CD14-positive monocyte (primary cell): ENCODE results near the gene APOBEC2. TPM values are rescaled to one million over a fixed set of nuclear protein-coding genes. Genes with fewer than 3 reads are reported as not detected.

ENCODE experiments used
- DNase-seq, 3 donors: peaks; one replicate each; pipeline ENCODE4 v3.0.0-alpha.2; 2011 to 2022
- H2AFZ ChIP-seq: 2 replicates; pipeline ENCODE4 v1.6.0; 2012; ENCODE audit warnings: mild to moderate bottlenecking, low read depth, low read length, inconsistent platforms; ENCODE audit not compliant: insufficient read depth, poor library complexity, severe bottlenecking
- H3K27ac ChIP-seq, 2 donors: 1 replicate in 1 of 2; 2 replicates in 1 of 2; pipeline ENCODE4 v1.5.1; 2012 to 2013; ENCODE audit warnings: low read length in 2 of 2, control low read depth in 1 of 2, inconsistent platforms in 1 of 2, low read depth in 1 of 2, mild to moderate bottlenecking in 1 of 2
- H3K27me3 ChIP-seq, 2 donors: one replicate each; pipeline versions ENCODE4 v1.6.0 to v1.6.1; 2011 to 2013; ENCODE audit warnings: low read length in 2 of 2; ENCODE audit not compliant: control insufficient read depth in 2 of 2, insufficient read depth in 2 of 2
- H3K36me3 ChIP-seq, 2 donors: replicated peaks in 1 of 2; 1 replicate in 1 of 2; 2 replicates in 1 of 2; pipeline versions ENCODE4 v1.5.1 to v1.6.1; 2012 to 2013; ENCODE audit warnings: low read length in 2 of 2, control low read depth in 1 of 2, inconsistent platforms in 1 of 2, mild to moderate bottlenecking in 1 of 2; ENCODE audit not compliant: insufficient read depth in 2 of 2, control insufficient read depth in 1 of 2
- H3K4me1 ChIP-seq, 2 donors: 1 replicate in 1 of 2; 2 replicates in 1 of 2; pipeline versions ENCODE4 v1.5.1 to v1.6.1; 2012 to 2013; ENCODE audit warnings: low read length in 2 of 2, control low read depth in 1 of 2, inconsistent platforms in 1 of 2, mild to moderate bottlenecking in 1 of 2, moderate library complexity in 1 of 2; ENCODE audit not compliant: insufficient read depth in 2 of 2, control insufficient read depth in 1 of 2
- H3K4me2 ChIP-seq: replicated peaks from 2 replicates; pipeline ENCODE3; 2012; ENCODE audit warnings: low read length, moderate library complexity, mild to moderate bottlenecking; ENCODE audit not compliant: poor library complexity, severe bottlenecking; ENCODE audit errors: extremely low read depth
- H3K4me3 ChIP-seq, 3 experiments: fragments of 200-600 bp in 1 of 3; sonication (generic) in 1 of 3; replicated peaks in 1 of 3; 1 replicate in 2 of 3; 2 replicates in 1 of 3; pipeline ENCODE4 v1.5.1; 2011 to 2013; ENCODE audit warnings: low read length in 3 of 3, mild to moderate bottlenecking in 3 of 3, control low read depth in 2 of 3, low read depth in 2 of 3, inconsistent platforms in 1 of 3, moderate library complexity in 1 of 3
- H3K79me2 ChIP-seq: 2 replicates; pipeline ENCODE4 v1.6.0; 2012; ENCODE audit warnings: mild to moderate bottlenecking, control low read depth, inconsistent platforms, low read length, moderate library complexity; ENCODE audit not compliant: insufficient read depth
- H3K9ac ChIP-seq: 2 replicates; pipeline ENCODE4 v1.6.0; 2017; ENCODE audit warnings: low read length, mild to moderate bottlenecking; ENCODE audit not compliant: insufficient read depth, poor library complexity, severe bottlenecking
- H3K9me3 ChIP-seq, 2 donors: replicated peaks in 1 of 2; 1 replicate in 1 of 2; 2 replicates in 1 of 2; pipeline versions ENCODE4 v1.5.1 to v1.6.1; 2012 to 2013; ENCODE audit warnings: low read length in 2 of 2, control low read depth in 1 of 2; ENCODE audit not compliant: control insufficient read depth in 1 of 2, insufficient read depth in 1 of 2
- H4K20me1 ChIP-seq: 2 replicates; pipeline ENCODE4 v1.6.0; 2012; ENCODE audit warnings: mild to moderate bottlenecking, low read length, control low read depth, moderate library complexity; ENCODE audit not compliant: insufficient read depth
- H3K27ac Mint-ChIP-seq, 7 donors: one replicate each; pipeline ENCODE4 v1.8.0; 2020; ENCODE audit warnings: mild to moderate bottlenecking in 7 of 7, mixed read lengths in 7 of 7, moderate library complexity in 6 of 7, inconsistent platforms in 2 of 7
- H3K27me3 Mint-ChIP-seq, 3 donors: one replicate each; pipeline ENCODE4 v1.8.0; 2021 to 2022; ENCODE audit warnings: low read depth in 3 of 3, mild to moderate bottlenecking in 3 of 3, mixed read lengths in 3 of 3, moderate library complexity in 3 of 3, inconsistent platforms in 1 of 3
- H3K36me3 Mint-ChIP-seq, 2 donors: one replicate each; pipeline ENCODE4 v1.8.0; 2020; ENCODE audit warnings: mixed read lengths in 2 of 2, inconsistent platforms in 1 of 2, mild to moderate bottlenecking in 1 of 2
- H3K4me1 Mint-ChIP-seq: one replicate; pipeline ENCODE4 v1.8.0; 2020; ENCODE audit warnings: mild to moderate bottlenecking, mixed read lengths
- H3K4me3 Mint-ChIP-seq, 2 donors: one replicate each; pipeline ENCODE4 v1.8.0; 2020; ENCODE audit warnings: mild to moderate bottlenecking in 2 of 2, mixed read lengths in 2 of 2, moderate library complexity in 1 of 2
- H3K9me3 Mint-ChIP-seq, 7 donors: one replicate each; pipeline ENCODE4 v1.8.0; 2020 to 2022; ENCODE audit warnings: mixed read lengths in 7 of 7, mild to moderate bottlenecking in 6 of 7, moderate library complexity in 6 of 7, inconsistent platforms in 2 of 7
- CTCF ChIP-seq: fragments of 200-600 bp; IDR thresholded peaks from one replicate; pipeline ENCODE4 v1.8.0; 2022; ENCODE audit warnings: antibody characterized with exemption, mild to moderate bottlenecking
- WGBS: methylation state at CpG from one replicate; pipeline ENCODE4 v1.1.5; 2013; ENCODE audit warnings: missing lambda C conversion rate; ENCODE audit not compliant: insufficient coverage; 5-methylcytosine and 5-hydroxymethylcytosine counted together
- intact Hi-C, 2 donors: fragments of 100-400 bp; cut with micrococcal nuclease; formaldehyde crosslinking; loops; one replicate each; pipeline versions ENCODE4 v1.15.0 to v1.15.1; 2023
- polyA plus RNA-seq, 3 donors: library from polyadenylated mRNA; depleted of rRNA in 1 of 3; unstranded in 2 of 3; stranded (reverse) in 1 of 3; fragments of 300-500 nt in 2 of 3; fragments of >200 nt in 1 of 3; fragmentation: Illumina TruSeq in 2 of 3; gene quantifications; 1 replicate in 2 of 3; 2 replicates in 1 of 3; pipeline ENCODE4 v1.2.3, GENCODE V29; 2012 to 2021

The APOBEC2 gene
- polyA plus RNA-seq, 3 donors: 0.14 to 0.42 TPM; not detected in 1

- no peak for TF ChIP-seq CTCF
- Histone ChIP-seq H3K9me3 (no peaks in the 10 kb centered on the region), H3K9ac (no peak overlapping the region), H3K79me2 (no peaks in the 10 kb centered on the region), H3K27me3 (no peaks in the 10 kb centered on the region), H3K4me1 (no peaks in the 10 kb centered on the region), H3K4me3 (no peak overlapping the region), H3K36me3 (peaks cover 77 to 87% of the 10 kb centered on the region in 2 donors), H2AFZ (no peak overlapping the region), H3K4me2 (no peak overlapping the region), H3K27ac (peak overlapping the region in 1 of 2 donors; percentile 39), H4K20me1 (no peaks in the 10 kb centered on the region)
- Mint-ChIP-seq H3K4me1 (no peaks in the 10 kb centered on the region), H3K9me3 (no peaks in the 10 kb centered on the region), H3K4me3 (no peak overlapping the region), H3K27me3 (no peaks in the 10 kb centered on the region), H3K27ac (peak overlapping the region in 3 of 7 donors; percentile 0 to 49 (median 11)), H3K36me3 (peaks cover 70 to 72% of the 10 kb centered on the region in 2 donors)
- intact Hi-C loops: no loop called here
- DNase-seq: no peak
- 100% methylated on average over 1 of the region's 3 CpGs for WGBS
Observed at GRCh38 chr6:41098366-41098765, 45.4 kb downstream of the APOBEC2 start.

GRCh38 chr6:41100871-41101287 is 47.9 kb downstream of the APOBEC2 start:
- Histone ChIP-seq H3K9me3 (no peaks in the 10 kb centered on the region), H3K27me3 (no peaks in the 10 kb centered on the region), H3K4me2 (no peak overlapping the region), H3K79me2 (no peaks in the 10 kb centered on the region), H3K36me3 (peaks cover 52 to 62% of the 10 kb centered on the region in 2 donors), H4K20me1 (no peaks in the 10 kb centered on the region), H3K9ac (no peak overlapping the region), H3K4me1 (no peaks in the 10 kb centered on the region), H2AFZ (no peak overlapping the region), H3K4me3 (no peak overlapping the region), H3K27ac (no peak overlapping the region)
- Mint-ChIP-seq H3K27me3 (no peaks in the 10 kb centered on the region), H3K36me3 (peaks cover 44 to 47% of the 10 kb centered on the region in 2 donors), H3K4me3 (no peak overlapping the region), H3K9me3 (no peaks in the 10 kb centered on the region), H3K27ac (peak overlapping the region in 1 of 7 donors; percentile 32), H3K4me1 (no peaks in the 10 kb centered on the region)
- TF ChIP-seq CTCF: no peak
- WGBS: 96% methylated on average over 42 of the region's 42 CpGs
- intact Hi-C loops: no loop called here
- no peak for DNase-seq
